Measurements from ENCODE around the gene STX10.

Gene STX10

DNA sequence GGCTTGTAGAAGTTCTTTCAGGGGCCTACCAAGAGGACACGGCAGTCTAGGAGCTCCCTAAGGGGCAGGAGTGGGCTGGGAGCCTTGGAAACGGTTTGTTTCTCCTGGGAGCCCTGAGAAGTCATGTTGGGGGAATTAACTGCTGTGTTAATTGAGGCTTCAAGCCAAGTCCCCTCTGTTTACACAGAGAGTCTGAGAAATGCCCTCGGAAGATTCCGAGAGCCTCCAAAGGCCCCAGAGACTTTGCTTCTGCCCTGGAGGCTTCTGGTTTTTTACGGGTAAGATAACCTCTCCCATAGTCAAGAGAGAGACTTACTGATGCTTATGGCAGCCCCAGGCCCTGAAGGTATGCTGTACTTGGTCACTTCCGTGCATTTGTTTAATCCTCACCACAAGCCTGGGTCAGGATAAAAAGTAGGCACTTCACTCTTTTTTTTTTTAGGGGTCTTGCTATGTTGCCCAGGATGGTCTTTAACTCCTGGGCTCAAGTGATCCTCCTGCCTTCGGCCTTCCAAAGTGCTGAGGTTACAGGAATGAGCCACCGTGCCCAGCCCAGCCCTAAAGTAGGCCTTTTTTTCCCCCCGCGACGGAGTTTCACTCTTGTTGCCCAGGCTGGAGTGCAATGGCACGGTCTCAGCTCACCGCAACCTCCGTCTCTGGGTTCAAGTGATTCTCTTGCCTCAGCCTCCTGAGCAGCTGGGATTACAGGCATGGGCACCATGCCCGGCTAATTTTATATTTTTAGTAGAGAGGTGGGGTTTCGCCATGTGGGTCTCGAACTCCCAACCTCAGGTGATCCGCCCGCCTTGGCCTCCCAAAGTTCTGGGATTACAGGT is 15.2 kb upstream of the STX10 start:
- no peak for DNase-seq
- intact Hi-C loops (cut with DNase I), result no loop called here

DNA sequence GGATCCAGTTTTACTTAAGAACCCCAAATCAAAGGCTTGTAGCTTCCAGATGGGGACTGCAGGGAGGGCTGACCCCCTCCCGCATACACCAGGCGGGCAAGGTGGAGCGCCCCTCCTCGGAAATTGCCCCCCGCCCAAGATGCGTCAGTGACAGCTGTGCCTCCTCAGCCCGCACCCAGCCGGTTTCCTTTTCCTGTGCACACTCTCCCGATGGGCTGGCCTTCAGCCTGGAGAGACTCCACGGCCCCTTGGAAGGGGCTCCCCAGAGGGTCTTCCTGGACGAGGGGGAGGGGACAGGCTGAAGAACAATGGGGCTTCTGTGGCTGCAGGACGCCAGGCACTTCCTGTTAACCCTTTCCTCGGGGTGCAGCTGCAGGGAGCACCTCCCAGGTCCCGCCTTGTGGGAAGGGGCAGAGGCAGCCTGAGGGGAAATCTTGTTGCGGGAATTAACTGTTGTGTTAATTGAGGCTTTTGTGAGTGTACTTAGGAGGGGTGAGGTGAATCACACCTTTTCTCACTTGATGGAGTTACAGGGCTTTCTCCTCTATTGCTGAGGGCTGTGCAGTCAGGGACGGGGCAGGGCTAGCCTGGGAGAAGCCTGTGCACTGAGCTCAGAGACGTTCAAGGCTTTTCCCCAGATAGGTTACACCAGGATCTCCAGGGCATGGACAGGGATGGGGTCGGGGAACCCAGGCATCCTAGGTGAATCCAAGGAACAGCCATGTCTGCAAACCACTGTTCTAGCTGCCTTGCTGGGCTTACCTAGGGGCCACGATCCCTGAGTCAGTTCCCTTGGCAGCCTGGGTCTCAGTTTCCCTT is 14.4 kb upstream of the STX10 start:
- intact Hi-C loops (cut with DNase I), result no loop called here
- DNase-seq, result peak in 3 of 10 donors; percentile 27 to 86 (median 38)

DNA sequence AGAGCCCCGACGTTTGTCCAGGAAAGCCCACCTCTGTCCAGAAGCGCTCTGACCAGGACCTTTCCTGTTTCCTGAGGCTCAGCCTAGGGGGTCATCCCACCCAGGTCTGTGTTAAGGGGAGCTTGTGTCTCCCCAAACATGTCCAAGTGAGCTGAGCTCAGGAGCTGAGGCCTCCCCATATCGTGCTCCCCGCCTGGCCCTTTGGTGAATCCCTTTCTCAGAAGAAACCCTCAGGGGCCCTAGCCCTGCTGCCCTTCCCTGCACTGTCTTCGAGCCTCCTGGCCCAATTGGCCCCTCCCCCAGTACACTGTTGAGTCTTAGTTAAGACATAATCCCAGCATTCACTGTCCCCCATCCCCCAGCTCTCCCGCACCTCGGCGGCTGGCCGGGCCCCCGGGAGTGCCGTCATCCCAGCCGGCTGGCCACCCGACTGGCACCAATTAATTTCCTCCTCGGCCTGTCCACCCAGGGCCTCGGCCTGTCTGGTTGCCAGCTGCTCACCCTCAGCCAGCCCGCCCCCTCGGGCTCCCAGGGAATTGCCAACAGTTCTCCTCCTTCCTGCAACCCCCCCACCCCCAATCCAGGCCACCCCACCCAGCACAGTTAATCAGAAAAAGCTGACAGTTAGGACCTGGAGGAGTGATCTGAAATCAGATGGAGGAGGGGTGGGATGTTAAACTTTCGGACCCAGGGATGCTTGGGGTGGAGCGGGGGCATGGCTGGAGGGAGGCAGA is 13.6 kb upstream of the STX10 start:
- intact Hi-C loops (cut with DNase I), result no loop called here

DNA sequence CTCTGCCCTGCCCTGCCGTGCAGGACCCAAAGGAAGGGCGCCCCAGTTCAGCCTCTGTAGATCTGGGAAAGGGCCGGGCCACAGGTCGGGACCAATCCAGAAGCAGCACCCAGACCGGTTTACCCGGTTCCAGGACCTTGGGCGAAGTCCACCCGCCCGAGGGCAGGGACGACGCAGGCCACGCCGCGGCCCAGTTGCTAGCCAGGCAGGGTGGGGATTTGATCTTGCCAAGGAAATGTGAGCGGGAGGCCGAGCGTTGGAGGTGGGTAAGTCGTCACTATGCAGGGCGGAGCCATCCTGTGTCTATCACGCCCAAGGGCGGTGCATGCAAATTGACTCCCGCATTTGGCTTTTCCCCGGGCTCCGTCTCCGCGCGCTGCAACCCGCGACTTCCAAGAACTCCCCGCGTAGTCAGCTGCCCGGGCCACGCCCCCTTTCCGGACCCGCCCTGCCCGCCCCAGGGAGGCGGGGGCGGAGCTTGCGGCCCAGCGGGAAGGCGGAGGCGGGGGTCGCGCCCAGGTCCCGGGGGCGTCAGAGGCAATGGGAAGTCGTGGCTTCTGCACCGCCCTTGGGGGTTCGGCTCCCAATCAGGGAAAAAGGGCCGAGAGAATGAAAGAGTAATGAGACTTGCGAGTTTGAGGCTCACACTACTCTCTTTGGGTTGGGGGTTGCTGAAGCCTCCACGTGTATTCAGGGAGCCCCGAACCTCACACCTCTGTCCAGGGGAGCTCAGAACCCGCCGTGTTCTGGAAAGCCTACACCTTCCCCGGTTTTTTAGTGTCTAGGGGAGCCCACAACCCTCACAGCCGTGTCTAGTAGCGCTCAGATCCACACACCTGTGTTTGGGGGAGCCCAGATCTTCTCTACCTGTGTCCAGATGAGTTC is 12.8 kb upstream of the STX10 start:
- intact Hi-C loops (cut with DNase I), result no loop called here
- DNase-seq, result peak; percentile 82 to 99 (median 89)

More for the DNA sequence above, 13.6 kb upstream of the STX10 start:
- DNase-seq, result peak in 5 of 10 donors; percentile 37 to 91 (median 46)

DNA sequence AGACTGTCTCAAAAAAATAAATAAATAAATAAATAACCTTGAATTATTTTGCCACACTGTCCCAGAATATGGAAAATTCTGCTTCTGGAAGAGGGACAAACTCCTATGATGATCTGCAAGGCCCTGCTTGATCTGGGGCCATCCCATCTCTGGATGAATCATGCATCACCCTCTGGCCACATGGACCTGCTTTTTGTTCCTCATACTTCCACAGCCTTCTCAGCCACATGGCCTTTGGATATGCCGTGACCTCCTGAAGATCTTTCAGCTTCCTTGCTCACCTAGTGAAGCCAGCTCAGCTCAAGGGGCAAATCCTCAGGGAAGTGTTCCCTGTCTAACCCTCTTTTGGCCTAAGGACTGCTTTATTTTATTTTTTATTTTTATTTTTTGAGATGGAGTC is 10.4 kb upstream of the STX10 start:
- DNase-seq, result no peak
- intact Hi-C loops (cut with DNase I), result no loop called here

DNA sequence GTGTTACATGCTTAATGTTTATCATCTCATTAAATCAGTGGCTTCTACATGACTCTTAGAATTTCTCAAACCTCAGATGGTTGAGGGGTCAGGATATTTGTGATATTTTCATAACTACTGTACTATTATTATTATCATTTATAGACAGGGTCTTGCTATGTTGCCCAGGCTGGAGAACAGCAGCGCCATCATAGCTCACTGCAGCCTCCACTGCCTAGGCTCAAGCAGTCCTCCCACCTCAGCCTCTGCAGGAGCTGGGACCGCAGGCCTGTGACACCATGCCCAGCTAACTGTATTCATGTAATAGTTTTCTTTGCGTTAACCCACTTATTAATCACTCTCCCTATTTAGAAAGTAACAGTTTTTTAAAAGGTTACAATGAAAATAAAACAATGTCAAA is 9.5 kb upstream of the STX10 start:
- DNase-seq, result no peak
- intact Hi-C loops (cut with DNase I), result no loop called here

DNA sequence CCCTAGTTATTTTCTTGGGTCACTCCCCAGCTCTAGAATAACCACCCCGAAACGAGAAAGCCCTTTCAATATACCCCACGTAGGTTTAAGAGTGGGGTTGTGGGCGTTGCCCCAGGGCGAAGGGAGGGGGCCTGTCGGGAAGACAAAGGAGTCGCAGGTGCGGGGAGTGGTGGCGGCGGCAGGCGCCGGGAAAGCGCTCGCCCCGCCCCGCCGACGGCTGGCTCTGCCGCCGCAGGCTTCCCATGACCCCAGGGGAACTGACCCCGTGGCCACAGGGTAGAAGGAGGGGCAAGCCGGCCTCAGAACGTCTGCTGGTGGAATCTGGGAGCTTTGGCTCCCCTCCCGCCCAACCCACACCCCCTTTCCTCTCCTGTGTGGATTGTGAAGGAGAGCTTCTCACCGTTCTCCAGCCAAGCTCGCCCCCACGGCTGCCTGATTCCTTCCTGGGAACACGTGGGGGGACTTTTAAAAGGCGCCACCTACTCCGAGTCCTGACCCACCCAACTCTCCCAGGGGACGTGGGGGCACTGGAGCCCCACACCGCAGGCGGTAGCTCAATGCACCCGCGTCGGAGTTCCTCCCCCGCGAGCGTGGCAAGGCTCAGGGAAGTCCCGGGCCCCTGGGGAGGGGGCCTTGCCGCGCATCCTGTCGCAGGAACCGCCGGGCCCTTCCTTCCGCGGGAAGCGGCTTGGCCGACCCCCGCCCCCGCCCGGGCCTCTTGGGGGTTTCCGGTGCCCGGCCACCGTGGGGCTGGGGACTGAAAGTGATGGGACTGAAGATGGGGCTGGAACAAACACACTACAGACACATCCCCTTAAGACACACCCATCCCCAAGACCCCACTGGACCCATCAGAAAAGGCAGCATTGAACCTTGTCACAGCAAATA is 5.5 kb upstream of the STX10 start:
- peak in 3 of 10 donors; percentile 65 to 89 (median 86) for DNase-seq
- intact Hi-C loops (cut with DNase I), result no loop called here

DNA sequence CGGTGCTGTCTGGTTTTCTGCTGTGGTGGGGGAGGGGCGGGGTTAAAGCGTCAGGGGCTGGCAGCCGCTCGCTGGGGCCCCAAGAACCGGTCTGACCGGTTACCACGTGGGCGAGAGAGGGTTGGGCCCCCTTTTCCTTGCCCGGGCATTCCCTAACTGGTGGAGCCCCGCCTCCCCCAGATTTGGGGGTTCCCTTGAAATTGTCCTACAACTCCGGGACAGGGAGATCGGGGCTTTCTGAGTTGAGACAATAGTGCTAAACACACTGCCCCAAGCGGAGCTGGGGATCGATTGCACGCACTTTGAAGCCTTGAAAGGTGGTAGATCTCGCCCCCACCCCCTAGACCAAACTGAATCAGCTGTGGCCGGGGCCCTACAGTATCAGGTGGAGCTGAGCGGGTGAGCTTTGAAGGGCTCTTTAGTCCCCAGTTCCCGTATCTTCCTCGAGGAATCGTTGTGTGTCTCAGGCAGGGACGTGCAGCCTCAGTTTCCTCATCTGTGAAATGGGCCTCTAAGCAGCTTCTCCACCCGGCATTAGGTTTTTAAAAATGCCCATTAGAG is 4.8 kb upstream of the STX10 start:
- no peak for DNase-seq
- intact Hi-C loops (cut with DNase I), result no loop called here

DNA sequence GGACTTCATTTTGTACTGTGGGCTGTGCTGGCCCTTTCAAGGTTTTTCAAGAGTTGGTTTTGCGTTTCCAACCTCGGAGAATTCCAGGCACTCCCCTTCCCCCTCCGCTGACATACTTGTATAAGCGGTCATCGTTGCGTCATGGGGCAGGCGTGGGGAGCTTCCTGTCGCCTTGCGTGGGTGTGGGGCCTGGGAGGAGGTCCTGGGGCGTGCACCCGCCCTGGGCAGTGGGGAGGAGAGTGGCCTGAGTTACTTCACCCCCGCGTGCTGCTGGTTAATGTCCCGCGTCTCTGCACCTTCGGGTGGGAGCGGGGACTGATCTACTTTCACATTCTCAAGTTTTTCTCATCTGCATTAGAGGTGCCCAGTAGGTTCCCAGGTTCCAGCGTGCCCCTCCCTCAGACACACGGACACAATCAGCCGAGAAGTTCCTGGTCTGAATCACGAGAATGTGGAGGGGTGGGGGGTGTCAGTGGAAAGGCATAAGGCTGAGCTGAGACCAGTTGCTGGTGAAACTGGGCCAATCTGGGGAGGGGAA is 4.1 kb upstream of the STX10 start:
- peak in 4 of 10 donors; percentile 36 to 91 (median 54) for DNase-seq
- intact Hi-C loops (cut with DNase I), result no loop called here

DNA sequence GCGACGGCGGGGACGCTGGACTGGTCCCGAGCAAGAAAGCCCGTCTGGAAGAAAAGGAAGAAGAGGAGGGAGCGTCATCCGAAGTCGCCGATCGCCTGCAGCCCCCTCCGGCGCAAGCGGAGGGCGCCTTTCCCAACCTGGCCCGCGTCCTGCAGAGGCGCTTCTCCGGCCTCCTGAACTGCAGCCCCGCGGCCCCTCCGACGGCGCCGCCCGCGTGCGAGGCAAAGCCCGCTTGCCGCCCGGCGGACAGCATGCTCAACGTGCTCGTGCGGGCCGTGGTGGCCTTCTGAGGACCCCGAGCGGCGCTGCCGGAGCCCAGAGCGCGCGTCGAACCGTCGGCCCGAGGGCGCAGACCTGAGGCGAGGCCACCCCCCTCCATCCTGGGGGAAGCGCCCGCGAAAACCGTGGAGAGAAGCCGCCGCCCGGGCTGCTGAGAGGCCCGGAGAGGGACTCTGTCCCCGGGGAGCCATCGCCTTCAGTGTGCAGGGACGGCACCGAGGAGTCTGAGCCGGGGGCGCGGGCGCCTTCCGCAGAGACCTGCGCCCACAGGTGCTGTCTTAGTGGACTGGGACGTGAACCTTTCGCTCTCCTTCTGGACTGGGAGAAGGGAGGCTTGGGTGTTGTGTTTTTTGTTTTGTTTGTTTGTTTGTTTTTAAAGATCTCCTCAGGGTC is 3.5 kb upstream of the STX10 start:
- DNase-seq, result no peak
- intact Hi-C loops (cut with DNase I), result loop anchor here (1.0 kb wide), 1 partner anchor 109 kb away; no protein-coding TSS in a partner anchor

DNA sequence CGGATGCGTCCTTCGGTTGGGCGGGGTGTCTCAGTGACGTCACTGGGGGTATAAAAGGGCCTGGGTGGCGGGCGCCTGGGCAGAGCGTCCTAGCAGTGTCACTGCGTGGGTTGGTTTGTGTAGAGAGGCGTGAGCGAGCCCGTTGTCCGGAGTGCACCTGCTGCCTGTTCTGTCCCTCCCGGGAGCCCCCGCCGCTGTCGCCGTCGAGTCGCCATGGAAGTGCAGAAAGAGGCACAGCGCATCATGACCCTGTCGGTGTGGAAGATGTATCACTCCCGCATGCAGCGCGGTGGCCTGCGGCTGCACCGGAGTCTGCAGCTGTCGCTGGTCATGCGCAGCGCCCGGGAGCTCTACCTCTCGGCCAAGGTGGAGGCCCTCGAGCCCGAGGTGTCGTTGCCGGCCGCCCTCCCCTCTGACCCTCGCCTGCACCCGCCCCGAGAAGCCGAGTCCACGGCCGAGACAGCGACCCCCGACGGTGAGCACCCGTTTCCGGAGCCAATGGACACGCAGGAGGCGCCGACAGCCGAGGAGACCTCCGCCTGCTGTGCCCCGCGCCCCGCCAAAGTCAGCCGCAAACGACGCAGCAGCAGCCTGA is 2.9 kb upstream of the STX10 start:
- peak; percentile 93 to 99 (median 97) for DNase-seq
- intact Hi-C loops (cut with DNase I), result loop anchor here (1.0 kb wide), 1 partner anchor 109 kb away; no protein-coding TSS in a partner anchor

DNA sequence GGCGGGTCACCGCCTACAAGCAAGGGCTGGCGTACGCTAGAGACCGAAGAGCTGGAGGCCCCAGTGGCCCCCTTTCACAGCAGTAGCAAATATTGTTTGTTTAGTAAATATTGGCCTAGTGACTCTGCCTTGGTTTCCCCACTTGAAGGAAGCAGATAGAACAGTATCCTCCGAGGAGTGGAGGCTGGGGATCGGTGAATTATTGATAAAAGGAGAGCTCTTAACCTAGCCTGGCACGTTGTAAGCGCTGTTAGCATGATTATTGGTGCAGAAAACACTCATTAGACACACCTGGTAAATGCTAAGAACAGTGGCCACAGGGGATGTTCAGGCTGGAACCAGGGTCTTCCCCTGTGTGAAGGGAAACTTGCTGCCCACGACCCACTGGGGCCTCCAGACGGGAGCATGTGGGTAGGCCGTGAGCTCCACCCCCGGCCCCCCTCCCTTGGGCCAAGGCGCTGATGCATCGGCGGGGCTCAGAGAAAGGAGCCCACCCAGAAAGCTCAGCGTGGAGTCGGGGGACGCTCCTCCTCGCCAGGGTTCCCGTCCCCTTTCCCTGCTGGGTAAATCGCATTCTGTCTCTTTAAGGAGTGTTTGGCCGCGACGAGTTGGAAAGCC is 2.3 kb upstream of the STX10 start:
- peak in 1 of 10 donors; percentile 28 for DNase-seq
- intact Hi-C loops (cut with DNase I), result no loop called here

DNA sequence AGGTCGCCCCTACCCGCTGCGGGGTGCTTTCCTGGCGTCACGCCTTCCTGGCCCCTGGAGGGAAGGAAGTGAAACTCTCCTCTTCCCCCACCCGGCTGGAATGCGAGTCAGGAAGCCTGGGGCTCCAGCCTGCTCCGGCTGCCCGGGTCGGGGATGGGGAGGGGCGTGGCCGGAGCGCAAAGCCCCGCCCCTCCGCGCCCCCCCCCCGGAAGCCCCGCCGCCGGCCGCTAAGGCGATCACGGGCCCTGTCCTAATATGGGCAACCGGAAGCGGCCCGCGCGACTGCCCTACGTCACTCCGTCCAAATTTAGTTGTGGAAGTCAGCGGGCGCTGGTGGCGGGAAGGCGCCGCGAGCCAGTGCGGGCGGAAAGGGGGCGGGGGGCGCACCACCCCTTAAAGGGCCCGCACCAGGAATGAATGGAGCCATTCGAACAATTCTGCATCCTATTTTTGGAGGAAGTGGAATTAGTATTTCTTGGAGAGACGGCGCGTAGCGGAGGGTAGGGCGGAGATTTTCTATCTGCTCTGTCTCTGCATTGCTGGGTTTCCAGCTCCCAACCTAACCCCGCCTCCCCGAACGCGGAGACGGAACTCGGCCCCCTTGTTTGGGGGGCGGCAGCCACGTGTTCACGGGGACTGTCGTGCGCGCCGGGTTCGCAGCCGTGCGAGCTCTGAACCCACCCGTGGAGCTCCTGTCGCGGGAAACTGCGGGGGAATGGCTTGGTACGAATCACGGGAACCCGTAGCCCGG is 1.6 kb upstream of the STX10 start:
- intact Hi-C loops (cut with DNase I), result no loop called here
- peak; percentile 96 to 100 (median 98) for DNase-seq

DNA sequence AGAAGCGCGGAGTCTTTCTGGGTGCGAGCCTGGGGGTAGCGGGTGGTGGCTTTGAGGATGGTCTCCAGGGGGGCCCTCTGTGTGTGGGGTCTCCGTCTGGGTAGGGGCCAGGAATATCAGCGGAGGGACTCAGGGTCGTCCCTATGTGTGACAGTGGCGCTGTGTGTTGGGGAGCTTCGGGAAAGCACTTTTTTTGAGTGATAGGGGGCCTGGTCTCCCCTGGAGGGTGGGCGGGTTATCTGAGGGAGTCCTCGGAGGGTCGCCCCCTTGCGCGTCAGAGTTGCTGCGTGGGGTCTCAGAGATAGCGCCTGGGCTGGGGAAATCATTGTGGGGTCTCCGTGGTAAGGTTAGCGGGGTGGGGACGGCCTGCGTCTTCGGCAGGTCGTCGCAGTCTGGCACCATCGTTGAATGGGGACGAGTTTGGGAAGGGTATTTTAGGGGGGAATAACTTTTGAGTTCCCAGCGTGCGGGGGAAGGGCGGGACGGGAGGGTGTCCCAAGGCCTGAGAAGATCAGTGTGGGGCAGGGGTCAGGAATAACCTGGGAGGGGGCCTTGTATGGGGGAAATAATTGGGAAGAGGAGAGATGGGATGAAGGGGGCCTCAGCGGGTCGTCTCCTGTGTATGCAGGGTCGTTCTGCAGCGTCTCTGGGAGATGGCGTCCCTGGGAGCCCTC is 893 bp upstream of the STX10 start:
- intact Hi-C loops (cut with DNase I), result loop anchor here (1.0 kb wide), 1 partner anchor 33 kb away; the partner anchor contains the start of gene NACC1
- no peak for DNase-seq

DNA sequence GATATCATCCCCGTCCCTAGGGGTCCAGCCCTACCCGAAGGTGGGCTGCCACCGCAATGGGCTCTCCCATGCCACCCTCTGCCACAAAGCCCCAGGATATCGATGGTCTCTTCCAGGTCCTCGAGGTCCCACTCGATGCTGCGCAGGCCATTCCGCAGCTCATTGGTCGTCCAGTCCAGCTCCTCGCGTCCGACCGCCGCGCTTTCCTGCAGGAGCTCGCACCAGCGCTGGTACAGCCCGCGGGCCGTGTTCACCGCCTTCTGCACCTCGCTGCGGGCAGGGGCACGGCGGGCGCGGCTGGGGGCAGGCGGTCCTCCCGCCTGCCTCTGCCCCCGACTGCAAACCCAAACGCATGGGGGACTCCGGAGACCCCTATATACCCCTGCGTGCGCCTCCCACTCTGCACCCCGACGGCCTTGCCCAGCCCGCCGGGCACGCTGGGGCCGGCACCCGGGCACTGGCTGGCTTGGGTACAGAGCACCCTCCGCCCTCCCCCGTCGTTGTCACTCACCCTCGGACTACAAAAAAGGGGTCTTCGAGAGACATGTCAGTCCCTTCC is 468 bp downstream of the STX10 start:
- intact Hi-C loops (cut with DNase I), result loop anchor here (1.0 kb wide), 1 partner anchor 31 kb away; the partner anchor contains the start of gene NACC1
- DNase-seq, result peak in 4 of 10 donors; percentile 29 to 89 (median 70)

Measured in posterior cingulate gyrus (tissue), 11 donors.